Common myeloid progenitor, CD34-positive (primary cell): Measurements from ENCODE around the gene PSMB3.

Experiments used
- CTCF ChIA-PET: fragments of 350-600 bp; sonication (Branson Sonifier 250); formaldehyde crosslinking; loops from one replicate; lab custom pipeline; 2021; ENCODE audit warnings: antibody characterized with exemption; lab: Charles Lee
- POLR2A ChIA-PET: fragments of 350-600 bp; sonication (Branson Sonifier 250); formaldehyde crosslinking; loops from one replicate; lab custom pipeline; 2021; ENCODE audit warnings: antibody characterized with exemption; lab: Charles Lee
- DNase-seq, 3 donors: peaks; one replicate each; pipeline versions ENCODE4 v3.0.0 to v3.0.0-alpha.2; 2013
- H3K27ac ChIP-seq, 2 experiments: 1 replicate in 1 of 2; 2 replicates in 1 of 2; pipeline ENCODE4 v1.7.0; 2013; ENCODE audit warnings: inconsistent platforms in 2 of 2, low read length in 2 of 2, mild to moderate bottlenecking in 2 of 2, low read depth in 1 of 2, moderate library complexity in 1 of 2; ENCODE audit not compliant: severe bottlenecking in 2 of 2, insufficient read depth in 1 of 2, poor library complexity in 1 of 2
- H3K27me3 ChIP-seq, 5 experiments: replicated peaks in 2 of 5; 1 replicate in 3 of 5; 2 replicates in 2 of 5; pipeline versions ENCODE4 v1.6.1 to v1.7.0; 2013; ENCODE audit warnings: low read length in 4 of 5, mild to moderate bottlenecking in 2 of 5, moderate library complexity in 2 of 5, inconsistent platforms in 1 of 5; ENCODE audit not compliant: insufficient read depth in 5 of 5, control insufficient read depth in 4 of 5
- H3K36me3 ChIP-seq, 4 experiments: 1 replicate in 2 of 4; 2 replicates in 2 of 4; pipeline versions ENCODE4 v1.6.1 to v1.7.0; 2013; ENCODE audit warnings: low read length in 3 of 4, control low read depth in 1 of 4, mild to moderate bottlenecking in 1 of 4; ENCODE audit not compliant: control insufficient read depth in 4 of 4, insufficient read depth in 4 of 4
- H3K4me1 ChIP-seq, 4 experiments: 1 replicate in 3 of 4; 2 replicates in 1 of 4; pipeline versions ENCODE4 v1.6.1 to v1.7.1; 2013; ENCODE audit warnings: low read length in 3 of 4, mild to moderate bottlenecking in 3 of 4, control low read depth in 1 of 4, inconsistent platforms in 1 of 4, moderate library complexity in 1 of 4; ENCODE audit not compliant: control insufficient read depth in 4 of 4, insufficient read depth in 4 of 4; ENCODE audit errors: control extremely low read depth in 1 of 4
- H3K4me3 ChIP-seq, 7 experiments: 1 replicate in 4 of 7; 2 replicates in 3 of 7; pipeline versions ENCODE4 v1.5.1 to v1.7.0; 2013; ENCODE audit warnings: mild to moderate bottlenecking in 7 of 7, low read length in 6 of 7, moderate library complexity in 6 of 7, inconsistent platforms in 2 of 7, low read depth in 2 of 7, control low read depth in 1 of 7; ENCODE audit not compliant: insufficient read depth in 4 of 7, control insufficient read depth in 1 of 7; ENCODE audit errors: extremely low read depth in 1 of 7
- H3K9me3 ChIP-seq, 5 experiments: 1 replicate in 4 of 5; 2 replicates in 1 of 5; pipeline versions ENCODE4 v1.6.1 to v1.7.1; 2013; ENCODE audit warnings: low read length in 4 of 5, mild to moderate bottlenecking in 2 of 5, inconsistent platforms in 1 of 5, low read depth in 1 of 5, moderate library complexity in 1 of 5; ENCODE audit not compliant: control insufficient read depth in 4 of 5, insufficient read depth in 2 of 5; ENCODE audit errors: control extremely low read depth in 1 of 5
- WGBS: methylation state at CpG from one replicate; pipeline ENCODE4 v1.1.5; 2013; ENCODE audit not compliant: insufficient coverage; 5-methylcytosine and 5-hydroxymethylcytosine counted together

PSMB3 gene

DNA sequence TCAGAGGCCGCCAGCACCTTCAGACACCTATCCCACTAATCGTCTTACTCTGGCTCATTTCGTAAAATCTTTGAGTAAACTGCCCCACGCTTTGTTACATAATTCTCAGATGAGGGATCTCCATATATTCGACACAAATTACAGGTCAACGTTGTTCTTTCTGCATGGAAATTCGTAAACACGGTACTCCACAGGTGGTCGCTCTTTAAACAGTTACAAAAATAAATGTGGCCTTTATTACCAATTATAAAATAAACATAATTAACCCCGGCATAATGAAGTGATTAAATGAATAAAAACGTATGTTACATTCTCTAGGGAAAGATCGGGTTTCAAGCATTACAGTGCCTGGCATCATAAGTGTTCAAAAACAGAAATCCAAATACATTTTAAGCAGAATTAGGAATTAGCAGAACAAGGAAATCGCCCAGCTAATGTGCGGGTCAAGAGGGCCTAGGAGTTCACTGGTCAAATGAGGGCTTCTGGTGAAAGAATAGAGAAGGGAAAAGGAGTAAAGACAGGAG is 47.8 kb downstream of the PSMB3 start:
- peak overlapping the region; percentile 71 to 91 (median 83) for H3K4me3 ChIP-seq
- CTCF ChIA-PET: no interaction called here
- no peaks in the 10 kb centered on the region for H3K9me3 ChIP-seq
- H3K27ac ChIP-seq: peak overlapping the region in 1 of 2 experiments; percentile 86
- POLR2A ChIA-PET: interaction anchor here (1.0 to 1.5 kb wide), 2 partner anchors 48 to 53 kb away, joined by 3 to 5 read pairs; partner anchors contain the start of genes PSMB3 and RPL23
- H3K4me1 ChIP-seq: peaks cover 16 to 30% (median 28%) of the 10 kb centered on the region in 4 experiments
- no peaks in the 10 kb centered on the region for H3K27me3 ChIP-seq
- DNase-seq: no peak
- WGBS: 5% methylated on average over 5 of the region's 14 CpGs
- peaks cover 5 to 50% (median 39%) of the 10 kb centered on the region in 4 experiments for H3K36me3 ChIP-seq

DNA sequence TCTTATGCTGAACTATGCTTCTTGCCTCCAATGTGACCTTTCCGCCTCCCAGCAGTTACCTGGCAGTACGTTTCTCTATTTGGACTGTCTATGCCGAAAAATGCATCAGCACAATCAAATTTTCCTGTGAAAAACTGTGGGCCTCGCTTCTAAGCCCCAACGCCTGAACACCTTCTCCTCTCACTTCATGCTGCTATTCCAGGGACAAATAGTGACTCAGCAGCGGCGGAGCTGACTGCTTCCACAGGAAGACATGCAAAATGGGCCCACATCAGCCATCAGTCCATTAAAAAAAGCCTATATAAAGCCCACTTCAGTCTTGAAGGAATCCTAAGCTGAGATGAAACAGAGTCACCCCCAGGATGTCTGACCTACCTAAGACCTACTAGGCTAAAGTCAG is 57.3 kb downstream of the PSMB3 start:
- WGBS: 98% methylated on average over 7 of the region's 7 CpGs
- CTCF ChIA-PET: no interaction called here
- H3K36me3 ChIP-seq: peaks cover 20 to 85% (median 44%) of the 10 kb centered on the region in 4 experiments

More for the DNA sequence above, 57.3 kb downstream of the PSMB3 start:
- Histone ChIP-seq H3K9me3 (no peaks in the 10 kb centered on the region), H3K4me3 (no peak overlapping the region), H3K4me1 (no peaks in the 10 kb centered on the region), H3K27ac (no peak overlapping the region), H3K27me3 (no peaks in the 10 kb centered on the region)
- DNase-seq: no peak
- POLR2A ChIA-PET: no interaction called here
